Fibroblast of lung (primary cell): ENCODE results near the gene CFAP52. TPM values are rescaled to one million over a fixed set of nuclear protein-coding genes. Genes with fewer than 3 reads are reported as not detected.

Experiments
- DNase-seq, 2 donors: peaks; one replicate each; pipeline versions ENCODE4 v3.0.0 to v3.0.0-alpha.2; 2010; ENCODE audit warnings: low read depth in 2 of 2
- H2AFZ ChIP-seq: 2 replicates; pipeline ENCODE4 v1.5.1; 2012; ENCODE audit warnings: low read length, control low read depth, inconsistent platforms
- H3K27ac ChIP-seq: 2 replicates; pipeline ENCODE4 v1.5.1; 2011; ENCODE audit warnings: low read length, control low read depth; ENCODE audit not compliant: insufficient read depth
- H3K27me3 ChIP-seq: 2 replicates; pipeline ENCODE4 v1.5.1; 2011; ENCODE audit warnings: mild to moderate bottlenecking, low read length; ENCODE audit not compliant: control insufficient read depth, insufficient read depth
- H3K36me3 ChIP-seq: 2 replicates; pipeline ENCODE4 v1.5.1; 2011; ENCODE audit warnings: low read length; ENCODE audit not compliant: control insufficient read depth, insufficient read depth
- H3K4me1 ChIP-seq: 2 replicates; pipeline ENCODE4 v1.5.1; 2011; ENCODE audit warnings: low read length; ENCODE audit not compliant: control insufficient read depth, insufficient read depth; ENCODE audit errors: extremely low read depth
- H3K4me2 ChIP-seq: 2 replicates; pipeline ENCODE4 v1.5.1; 2011; ENCODE audit warnings: low read length, control low read depth; ENCODE audit not compliant: insufficient read depth; ENCODE audit errors: extremely low read depth
- H3K4me3 ChIP-seq, 4 experiments: fragments of 200-600 bp in 1 of 4; sonication (generic) in 1 of 4; replicated peaks in 1 of 4; 2 replicates each; pipeline ENCODE4 v1.5.1; 2011 to 2016; ENCODE audit warnings: low read length in 4 of 4, low read depth in 3 of 4, mild to moderate bottlenecking in 3 of 4, control low read depth in 2 of 4, inconsistent platforms in 1 of 4, mixed read lengths in 1 of 4; ENCODE audit not compliant: insufficient read depth in 1 of 4; ENCODE audit errors: control extremely low read depth in 1 of 4
- H3K79me2 ChIP-seq: 2 replicates; pipeline ENCODE4 v1.5.1; 2012; ENCODE audit warnings: mild to moderate bottlenecking, low read length, inconsistent platforms; ENCODE audit not compliant: control insufficient read depth, insufficient read depth
- H3K9ac ChIP-seq: 2 replicates; pipeline ENCODE4 v1.5.1; 2011; ENCODE audit warnings: mild to moderate bottlenecking, low read length, control low read depth; ENCODE audit not compliant: insufficient read depth
- H3K9me3 ChIP-seq: 2 replicates; pipeline ENCODE4 v1.5.1; 2012; ENCODE audit warnings: low read depth, low read length; ENCODE audit not compliant: control insufficient read depth, insufficient read depth
- H4K20me1 ChIP-seq: 2 replicates; pipeline ENCODE4 v1.5.1; 2011; ENCODE audit warnings: low read length; ENCODE audit not compliant: control insufficient read depth, insufficient read depth; ENCODE audit errors: extremely low read depth
- CTCF ChIP-seq, 2 donors: IDR thresholded peaks in 1 of 2; conservative IDR thresholded peaks in 1 of 2; 1 replicate in 1 of 2; 2 replicates in 1 of 2; pipeline ENCODE4 v1.5.1; 2011 to 2012; ENCODE audit warnings: low read length in 2 of 2, control low read depth in 1 of 2, inconsistent platforms in 1 of 2, low read depth in 1 of 2, mild to moderate bottlenecking in 1 of 2
- EZH2 ChIP-seq: IDR thresholded peaks from 2 replicates; pipeline ENCODE4 v1.5.1; 2012; ENCODE audit warnings: low read length, control low read depth, mild to moderate bottlenecking; ENCODE audit errors: missing control alignments
- polyA plus RNA-seq, 2 donors: library from polyadenylated mRNA; depleted of rRNA in 1 of 2; stranded (reverse) in 1 of 2; unstranded in 1 of 2; fragments of >200 nt; gene quantifications; 2 replicates each; pipeline ENCODE4 v1.2.1, GENCODE V29; 2011 to 2012; ENCODE audit warnings: missing spikeins in 1 of 2
- total RNA-seq: library from RNA; depleted of rRNA; stranded (reverse); fragments of >200 nt; gene quantifications from 2 replicates; pipeline ENCODE4 v1.2.1, GENCODE V29; 2014

Gene CFAP52
- total and polyA plus RNA-seq, 2 donors (not counting 1 experiment from before 2014, with no cell fraction given): 0.33 TPM; not detected in 1

- no peaks in the 10 kb centered on the region for H3K27me3 ChIP-seq
- no peak overlapping the region for H2AFZ ChIP-seq
- no peaks in the 10 kb centered on the region for H4K20me1 ChIP-seq
- H3K9me3 ChIP-seq: no peaks in the 10 kb centered on the region
- no peak overlapping the region for H3K4me3 ChIP-seq
- no peak for DNase-seq
- no peaks in the 10 kb centered on the region for H3K36me3 ChIP-seq
- H3K4me1 ChIP-seq: no peaks in the 10 kb centered on the region
- H3K4me2 ChIP-seq: no peak overlapping the region
- H3K79me2 ChIP-seq: no peaks in the 10 kb centered on the region
- H3K9ac ChIP-seq: no peak overlapping the region
- no peak overlapping the region for H3K27ac ChIP-seq
- TF ChIP-seq CTCF (conservative IDR thresholded peaks at IDR 0.05 in 1 of 2, IDR thresholded peaks at IDR 0.05 in 1 of 2; ENCODE audit: low read depth in 1 of 2, low read length in 2 of 2): no peak
- TF ChIP-seq EZH2: no peak
These were observed 35.1 kb downstream of the CFAP52 start for GRCh38 chr17:9611557-9611956.

DNA sequence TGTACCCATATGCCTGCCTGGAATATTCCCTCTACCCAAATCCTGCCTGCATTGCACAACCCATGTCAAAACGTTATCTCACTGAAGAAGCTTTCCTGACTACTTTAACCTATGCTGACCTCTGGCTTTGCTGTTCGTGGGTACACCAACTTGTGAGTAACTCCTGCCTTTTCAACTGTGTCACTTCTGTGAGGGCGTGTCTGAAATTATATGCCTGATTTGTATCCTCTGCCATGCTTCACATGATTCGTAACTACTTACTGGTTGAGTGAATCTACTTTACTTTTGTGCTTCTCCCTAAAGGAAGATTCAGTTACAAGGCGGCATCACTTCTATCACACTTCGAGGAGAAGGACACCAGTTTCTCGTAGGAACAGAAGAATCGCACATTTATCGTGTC is 35.6 kb downstream of the CFAP52 start:
- H3K4me3 ChIP-seq: no peak overlapping the region

DNA sequence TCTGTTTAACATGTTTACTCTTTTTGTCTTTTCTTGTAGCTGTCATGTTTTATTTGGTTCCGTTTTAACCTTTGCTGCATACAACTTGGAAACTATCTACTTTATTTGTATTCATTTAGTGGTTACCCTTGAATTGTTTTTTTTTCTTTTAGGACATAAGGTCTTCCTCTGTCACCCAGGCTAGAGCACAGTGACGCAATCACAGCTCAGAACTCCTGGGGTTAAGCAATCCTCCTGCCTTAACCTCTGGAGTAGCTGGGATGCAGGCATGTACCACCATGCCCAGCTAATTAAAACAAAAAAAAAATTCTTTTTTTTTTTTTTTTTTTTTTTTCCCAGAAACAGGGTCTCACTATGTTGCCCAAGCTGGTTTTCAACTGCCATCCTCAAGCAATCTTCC is 39.0 kb downstream of the CFAP52 start:
- Histone ChIP-seq H3K27me3 (no peaks in the 10 kb centered on the region), H3K4me2 (no peak overlapping the region), H3K4me1 (no peaks in the 10 kb centered on the region), H3K4me3 (no peak overlapping the region), H3K9ac (no peak overlapping the region), H3K9me3 (no peaks in the 10 kb centered on the region), H3K27ac (no peak overlapping the region), H2AFZ (no peak overlapping the region), H3K36me3 (no peaks in the 10 kb centered on the region), H4K20me1 (no peaks in the 10 kb centered on the region), H3K79me2 (no peaks in the 10 kb centered on the region)
- no peak for DNase-seq
- TF ChIP-seq EZH2: no peak
- no peak for TF ChIP-seq CTCF (conservative IDR thresholded peaks at IDR 0.05 in 1 of 2, IDR thresholded peaks at IDR 0.05 in 1 of 2; ENCODE audit: low read depth in 1 of 2, low read length in 2 of 2)

More for the DNA sequence above, 35.6 kb downstream of the CFAP52 start:
- Histone ChIP-seq H3K9ac (no peak overlapping the region), H2AFZ (no peak overlapping the region), H3K79me2 (no peaks in the 10 kb centered on the region), H3K4me2 (no peak overlapping the region), H3K4me1 (no peaks in the 10 kb centered on the region), H3K27ac (no peak overlapping the region), H4K20me1 (no peaks in the 10 kb centered on the region), H3K27me3 (no peaks in the 10 kb centered on the region), H3K36me3 (no peaks in the 10 kb centered on the region), H3K9me3 (no peaks in the 10 kb centered on the region)
- no peak for DNase-seq
- no peak for TF ChIP-seq CTCF (conservative IDR thresholded peaks at IDR 0.05 in 1 of 2, IDR thresholded peaks at IDR 0.05 in 1 of 2; ENCODE audit: low read depth in 1 of 2, low read length in 2 of 2)
- TF ChIP-seq EZH2: no peak
